Measurements from ENCODE around the gene ANKRD52.

The ANKRD52 gene

DNA sequence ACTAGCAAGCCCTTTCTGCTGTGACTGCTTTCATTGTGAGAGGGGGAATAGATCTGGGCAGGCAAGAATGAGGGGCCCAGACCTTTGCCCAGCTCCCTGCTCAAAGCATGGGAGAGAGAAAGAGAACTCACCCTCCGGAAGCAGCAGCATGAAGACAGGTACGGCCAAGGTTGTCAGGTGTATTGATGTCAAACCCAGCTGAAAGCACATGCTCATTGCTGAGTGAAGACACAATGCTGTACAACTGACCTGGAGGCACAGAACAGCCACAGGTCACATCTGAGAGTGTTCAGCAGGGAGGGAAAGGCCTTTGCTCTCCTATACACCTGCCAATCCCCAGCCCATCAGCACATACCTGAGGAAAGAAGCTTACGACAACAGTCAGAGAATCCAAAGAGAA lies 5.5 kb downstream of the ANKRD52 start:
- Histone ChIP-seq H3K9ac (ENCODE audit: low read length) (no peak overlapping the region), H4K20me1 (ENCODE audit: low read depth, low read length) (no peaks in the 10 kb centered on the region), H3F3A (ENCODE audit: insufficient read depth) (no peaks in the 10 kb centered on the region), H3K9me2 (replicated peaks; ENCODE audit: insufficient read depth, low read length) (no peaks in the 10 kb centered on the region), H3K27me3 (ENCODE audit: low read length) (no peaks in the 10 kb centered on the region), H2AFZ (ENCODE audit: low read depth, low read length, severe bottlenecking) (no peak overlapping the region), H3K27ac (ENCODE audit: low read depth, low read length) (no peak overlapping the region), H3K9me3 (ENCODE audit: insufficient read depth, low read length) (no peaks in the 10 kb centered on the region), H3K79me2 (ENCODE audit: insufficient read depth, low read length) (peaks cover 8% of the 10 kb centered on the region; the same call in 1 of the 2 replicates), H3K36me3 (ENCODE audit: low read length) (no peaks in the 10 kb centered on the region), H3K4me2 (ENCODE audit: low read depth, low read length, poor library complexity, severe bottlenecking) (no peak overlapping the region), H3K4me3 (ENCODE audit: insufficient read depth, low read length, poor library complexity, severe bottlenecking) (no peak overlapping the region)
- no peak for TF ChIP-seq EZH2phosphoT487 (conservative IDR thresholded peaks at IDR 0.05; ENCODE audit: low read length)
- TF ChIP-seq, protein P1, sequence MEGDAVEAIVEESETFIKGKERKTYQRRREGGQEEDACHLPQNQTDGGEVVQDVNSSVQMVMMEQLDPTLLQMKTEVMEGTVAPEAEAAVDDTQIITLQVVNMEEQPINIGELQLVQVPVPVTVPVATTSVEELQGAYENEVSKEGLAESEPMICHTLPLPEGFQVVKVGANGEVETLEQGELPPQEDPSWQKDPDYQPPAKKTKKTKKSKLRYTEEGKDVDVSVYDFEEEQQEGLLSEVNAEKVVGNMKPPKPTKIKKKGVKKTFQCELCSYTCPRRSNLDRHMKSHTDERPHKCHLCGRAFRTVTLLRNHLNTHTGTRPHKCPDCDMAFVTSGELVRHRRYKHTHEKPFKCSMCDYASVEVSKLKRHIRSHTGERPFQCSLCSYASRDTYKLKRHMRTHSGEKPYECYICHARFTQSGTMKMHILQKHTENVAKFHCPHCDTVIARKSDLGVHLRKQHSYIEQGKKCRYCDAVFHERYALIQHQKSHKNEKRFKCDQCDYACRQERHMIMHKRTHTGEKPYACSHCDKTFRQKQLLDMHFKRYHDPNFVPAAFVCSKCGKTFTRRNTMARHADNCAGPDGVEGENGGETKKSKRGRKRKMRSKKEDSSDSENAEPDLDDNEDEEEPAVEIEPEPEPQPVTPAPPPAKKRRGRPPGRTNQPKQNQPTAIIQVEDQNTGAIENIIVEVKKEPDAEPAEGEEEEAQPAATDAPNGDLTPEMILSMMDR (IDR thresholded peaks at IDR 0.05; ENCODE audit: insufficient read depth, low read length, poor library complexity, severe bottlenecking): no peak

DNA sequence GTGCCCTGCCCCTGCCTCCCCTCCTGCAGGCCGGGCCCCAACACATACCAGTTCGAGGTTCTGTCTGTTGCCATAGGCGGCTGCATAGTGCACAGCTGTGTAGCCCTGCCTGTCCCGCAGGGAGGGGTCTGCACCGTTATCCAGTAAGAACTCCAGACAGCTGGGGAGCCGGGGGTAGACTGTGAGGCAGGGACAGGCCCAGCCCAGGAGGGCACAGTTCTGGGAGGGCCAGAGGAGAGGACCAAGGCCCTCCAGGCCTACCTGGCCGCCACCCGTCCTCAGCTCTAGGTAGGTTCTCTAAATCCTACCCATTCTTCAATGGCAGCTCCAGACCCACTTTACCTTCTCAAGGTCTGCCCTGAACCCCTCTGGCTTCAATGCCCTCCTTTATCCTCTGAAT lies 9.5 kb downstream of the ANKRD52 start:
- Histone ChIP-seq H3K27ac (ENCODE audit: low read depth, low read length) (no peak overlapping the region), H3K36me3 (ENCODE audit: low read length) (no peaks in the 10 kb centered on the region), H4K20me1 (ENCODE audit: low read depth, low read length) (no peaks in the 10 kb centered on the region)

DNA sequence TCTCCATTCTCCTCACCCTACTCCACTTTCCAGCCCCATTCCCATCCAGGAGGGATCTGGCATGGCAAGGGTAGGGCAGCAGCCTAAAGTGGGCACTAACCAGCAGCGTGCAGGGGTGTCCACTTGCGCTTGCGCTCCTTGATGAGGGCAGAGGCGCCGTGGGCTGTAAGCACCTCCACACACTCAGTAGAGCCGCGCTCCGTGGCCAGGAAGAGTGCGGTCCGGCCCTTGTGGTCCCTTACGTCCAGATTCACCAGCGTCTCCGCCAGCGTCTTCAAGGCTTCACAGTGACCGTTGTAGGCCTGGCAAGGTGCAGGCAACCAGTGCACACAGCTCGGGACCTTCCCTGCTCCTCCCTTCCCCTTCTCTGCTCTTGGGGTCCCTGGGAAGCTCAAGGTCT lies 10.3 kb downstream of the ANKRD52 start:
- TF ChIP-seq EZH2phosphoT487 (conservative IDR thresholded peaks at IDR 0.05; ENCODE audit: low read length): no peak
- TF ChIP-seq, protein P1 (IDR thresholded peaks at IDR 0.05; ENCODE audit: insufficient read depth, low read length, poor library complexity, severe bottlenecking): no peak
- H3K9ac ChIP-seq (ENCODE audit: low read length): no peak overlapping the region
- H2AFZ ChIP-seq (ENCODE audit: low read depth, low read length, severe bottlenecking): no peak overlapping the region
- no peaks in the 10 kb centered on the region for H3K9me3 ChIP-seq (ENCODE audit: insufficient read depth, low read length)
- H3K9me2 ChIP-seq (replicated peaks; ENCODE audit: insufficient read depth, low read length): no peaks in the 10 kb centered on the region
- H3K27me3 ChIP-seq (ENCODE audit: low read length): no peaks in the 10 kb centered on the region
- H3K4me2 ChIP-seq (ENCODE audit: low read depth, low read length, poor library complexity, severe bottlenecking): no peak overlapping the region
- no peaks in the 10 kb centered on the region for H3F3A ChIP-seq (ENCODE audit: insufficient read depth)
- H3K36me3 ChIP-seq (ENCODE audit: low read length): no peaks in the 10 kb centered on the region
- no peak overlapping the region for H3K4me3 ChIP-seq (ENCODE audit: insufficient read depth, low read length, poor library complexity, severe bottlenecking)
- H3K79me2 ChIP-seq (ENCODE audit: insufficient read depth, low read length): no peaks in the 10 kb centered on the region
- H4K20me1 ChIP-seq (ENCODE audit: low read depth, low read length): no peaks in the 10 kb centered on the region
- no peak overlapping the region for H3K27ac ChIP-seq (ENCODE audit: low read depth, low read length)

More for the DNA sequence above, 9.5 kb downstream of the ANKRD52 start:
- H3K79me2 ChIP-seq (ENCODE audit: insufficient read depth, low read length): no peaks in the 10 kb centered on the region
- no peak overlapping the region for H3K4me2 ChIP-seq (ENCODE audit: low read depth, low read length, poor library complexity, severe bottlenecking)
- H2AFZ ChIP-seq (ENCODE audit: low read depth, low read length, severe bottlenecking): no peak overlapping the region
- no peaks in the 10 kb centered on the region for H3F3A ChIP-seq (ENCODE audit: insufficient read depth)
- no peaks in the 10 kb centered on the region for H3K9me2 ChIP-seq (replicated peaks; ENCODE audit: insufficient read depth, low read length)
- no peak overlapping the region for H3K9ac ChIP-seq (ENCODE audit: low read length)
- H3K4me3 ChIP-seq (ENCODE audit: insufficient read depth, low read length, poor library complexity, severe bottlenecking): no peak overlapping the region
- H3K9me3 ChIP-seq (ENCODE audit: insufficient read depth, low read length): no peaks in the 10 kb centered on the region
- H3K27me3 ChIP-seq (ENCODE audit: low read length): no peaks in the 10 kb centered on the region
- no peak for TF ChIP-seq EZH2phosphoT487 (conservative IDR thresholded peaks at IDR 0.05; ENCODE audit: low read length)
- TF ChIP-seq, protein P1 (IDR thresholded peaks at IDR 0.05; ENCODE audit: insufficient read depth, low read length, poor library complexity, severe bottlenecking): no peak

Data from SU-DHL-6 (cell line).